Endothelial cell of coronary artery (primary cell): ENCODE results near the gene RAB7A. TPM values are rescaled to one million over a fixed set of nuclear protein-coding genes. Genes with fewer than 3 reads are reported as not detected.

Source experiments
- total RNA-seq: library from RNA; depleted of rRNA; stranded (reverse); fragments of >200 nt; gene quantifications from 2 replicates; pipeline ENCODE4 v1.2.3, GENCODE V29; 2014

Gene RAB7A
- total RNA-seq, result 33.6 and 35.1 TPM in 2 replicates

GRCh38 chr3:128726023-128727016 lies at the start of gene RAB7A:
TSS of gene RAB7A (plus strand) at chr3:128726183. CDS start at chr3:128795368, 69,185 bp downstream.

Other genes starting within 250 kb of the RAB7A start
- 8.5 and 12.4 TPM in 2 replicates for gene GATA2, start 233.0 kb upstream of the RAB7A start, total RNA-seq
- gene RPN1, start 75.4 kb upstream of the RAB7A start, total RNA-seq, result 497 and 503 TPM in 2 replicates
- 34.9 and 41.0 TPM in 2 replicates for gene ACAD9, start 153.4 kb downstream of the RAB7A start, total RNA-seq